ENCODE results near the gene PLPP7. TPM values are rescaled to one million over a fixed set of nuclear protein-coding genes. Genes with fewer than 3 reads are reported as not detected.

PLPP7 gene
- total RNA-seq, 1 experiment from 2014 or later, result not detected

DNA sequence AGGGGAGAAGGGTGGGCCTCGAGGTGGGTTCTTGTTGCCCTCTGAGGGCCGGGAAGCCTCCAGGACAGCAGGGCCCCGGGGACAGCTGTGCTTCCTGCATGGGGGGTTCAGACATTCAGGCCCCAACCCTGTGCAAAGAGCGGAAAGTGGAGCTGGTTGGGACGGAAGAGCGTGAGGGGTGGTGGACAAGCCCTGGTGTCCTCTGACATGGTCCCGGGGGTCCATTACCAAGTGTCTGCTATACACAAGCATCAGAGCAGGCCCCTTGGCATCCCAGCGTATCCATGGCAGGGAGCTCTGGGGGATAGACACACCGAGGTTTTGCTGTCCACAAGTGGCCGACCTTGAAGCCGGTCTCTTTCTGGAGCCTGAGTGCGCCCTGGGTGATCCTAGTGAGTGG lies 9.3 kb downstream of the PLPP7 start:
- intact Hi-C loops (cut with micrococcal nuclease; ENCODE audit: unreplicated experiment), result no loop called here
- ChIA-PET POLR2A (ENCODE audit: unreplicated experiment) (interaction anchor here (0.6 kb wide), 1 partner anchor 232 kb away, joined by 8 read pairs; no protein-coding TSS in a partner anchor), CTCF (no interaction called here)
- Histone ChIP-seq H2AFZ (no peak overlapping the region), H3K4me2 (no peak overlapping the region), H3K27me3 (ENCODE audit: insufficient read depth, low read depth) (no peaks in the 10 kb centered on the region), H3K36me3 (ENCODE audit: low read depth) (no peaks in the 10 kb centered on the region), H4K20me1 (ENCODE audit: insufficient read depth) (no peaks in the 10 kb centered on the region), H3K27ac (no peak overlapping the region), H3K9me2 (ENCODE audit: insufficient read depth) (no peaks in the 10 kb centered on the region), H3K79me2 (ENCODE audit: low read depth) (no peaks in the 10 kb centered on the region), H3F3A (ENCODE audit: insufficient read depth, low read depth) (peaks cover 5% of the 10 kb centered on the region; the same call in 1 of the 2 replicates), H3K9me3 (ENCODE audit: insufficient read depth, low read depth) (no peaks in the 10 kb centered on the region), H3K4me1 (replicated peaks; ENCODE audit: insufficient read depth) (no peaks in the 10 kb centered on the region), H3K4me3 (no peak overlapping the region)
- DNase-seq, result no peak
- no TSS peak for BruUV-seq (replicated peaks)
- TF ChIP-seq CTCF (conservative IDR thresholded peaks at IDR 0.05) (no peak), EZH2 (IDR thresholded peaks at IDR 0.05; ENCODE audit: low read depth) (no peak)

- H2AFZ ChIP-seq, result no peak overlapping the region
- no peak overlapping the region for H3K4me3 ChIP-seq
- H3K79me2 ChIP-seq (ENCODE audit: low read depth), result no peaks in the 10 kb centered on the region
- intact Hi-C loops (cut with micrococcal nuclease; ENCODE audit: unreplicated experiment), result no loop called here
- H3K9me3 ChIP-seq (ENCODE audit: insufficient read depth, low read depth), result no peaks in the 10 kb centered on the region
- no peak for DNase-seq
- peaks cover 6% of the 10 kb centered on the region; the same call in 1 of the 2 replicates for H3F3A ChIP-seq (ENCODE audit: insufficient read depth, low read depth)
- CTCF ChIA-PET, result no interaction called here
- H3K4me1 ChIP-seq (replicated peaks; ENCODE audit: insufficient read depth), result peaks cover 1% of the 10 kb centered on the region
- BruUV-seq (replicated peaks), result no TSS peak
- no peaks in the 10 kb centered on the region for H3K27me3 ChIP-seq (ENCODE audit: insufficient read depth, low read depth)
- H3K9me2 ChIP-seq (ENCODE audit: insufficient read depth), result no peaks in the 10 kb centered on the region
- POLR2A ChIA-PET (ENCODE audit: unreplicated experiment), result no interaction called here
- no peak for TF ChIP-seq EZH2 (IDR thresholded peaks at IDR 0.05; ENCODE audit: low read depth)
- TF ChIP-seq CTCF (conservative IDR thresholded peaks at IDR 0.05), result no peak
- no peaks in the 10 kb centered on the region for H4K20me1 ChIP-seq (ENCODE audit: insufficient read depth)
- no peak overlapping the region for H3K27ac ChIP-seq
- no peak overlapping the region for H3K4me2 ChIP-seq
- no peaks in the 10 kb centered on the region for H3K36me3 ChIP-seq (ENCODE audit: low read depth)
These were observed 9.9 kb downstream of the PLPP7 start for GRCh38 chr9:131299346-131299960.

DNA sequence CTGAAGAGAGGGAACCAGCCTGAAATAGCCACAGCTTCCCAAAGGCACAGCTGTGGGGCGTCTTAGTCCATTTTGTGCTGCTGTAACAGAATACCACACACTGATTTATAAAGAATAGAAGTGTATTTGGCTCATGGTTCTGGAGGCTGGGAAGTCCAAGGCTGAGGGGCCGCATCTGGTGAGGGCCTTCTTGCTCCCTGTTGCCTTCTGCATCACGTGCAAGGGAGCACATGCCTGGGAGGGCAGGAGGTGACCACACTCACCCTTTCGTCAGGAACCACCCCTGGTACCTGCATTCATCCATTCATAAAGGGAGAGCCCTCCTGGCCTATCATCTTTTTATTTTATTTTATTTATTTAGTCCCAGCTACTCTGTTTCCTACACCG lies 10.4 kb downstream of the PLPP7 start:
- intact Hi-C loops (cut with micrococcal nuclease; ENCODE audit: unreplicated experiment), result no loop called here
- no peak for TF ChIP-seq EZH2 (IDR thresholded peaks at IDR 0.05; ENCODE audit: low read depth)
- no peak for TF ChIP-seq CTCF (conservative IDR thresholded peaks at IDR 0.05)
- no peaks in the 10 kb centered on the region for H3K36me3 ChIP-seq (ENCODE audit: low read depth)
- no TSS peak for BruUV-seq (replicated peaks)
- no peak for DNase-seq
- H2AFZ ChIP-seq, result no peak overlapping the region
- peaks cover 9% of the 10 kb centered on the region; the same call in 1 of the 2 replicates for H3F3A ChIP-seq (ENCODE audit: insufficient read depth, low read depth)
- no peak overlapping the region for H3K4me2 ChIP-seq
- ChIA-PET CTCF (interaction anchor here (0.7 kb wide), 1 partner anchor 34 kb away, joined by 7 read pairs; no protein-coding TSS in a partner anchor), POLR2A (ENCODE audit: unreplicated experiment) (no interaction called here)
- no peaks in the 10 kb centered on the region for H4K20me1 ChIP-seq (ENCODE audit: insufficient read depth)
- no peaks in the 10 kb centered on the region for H3K9me3 ChIP-seq (ENCODE audit: insufficient read depth, low read depth)
- no peak overlapping the region for H3K4me3 ChIP-seq
- H3K27ac ChIP-seq, result no peak overlapping the region
- no peaks in the 10 kb centered on the region for H3K27me3 ChIP-seq (ENCODE audit: insufficient read depth, low read depth)
- no peaks in the 10 kb centered on the region for H3K9me2 ChIP-seq (ENCODE audit: insufficient read depth)
- H3K4me1 ChIP-seq (replicated peaks; ENCODE audit: insufficient read depth), result peaks cover 6% of the 10 kb centered on the region
- H3K79me2 ChIP-seq (ENCODE audit: low read depth), result no peaks in the 10 kb centered on the region
